H1 (cell line): ENCODE results near the gene TEX44. TPM values are rescaled to one million over a fixed set of nuclear protein-coding genes. Genes with fewer than 3 reads are reported as not detected.
A peak's percentile ranks its signal among the peaks of the same experiment; 100 is the strongest.

ENCODE experiments used
- CTCF ChIA-PET: fragments of 300-600 bp; sonication (Branson Sonifier 250); formaldehyde crosslinking; loops from one replicate; lab custom pipeline; 2021; ENCODE audit not compliant: partially characterized antibody; lab: Charles Lee
- POLR2A ChIA-PET: fragments of 300-600 bp; sonication (Branson Sonifier 250); formaldehyde crosslinking; loops from one replicate; lab custom pipeline; 2021; ENCODE audit warnings: inconsistent platforms; ENCODE audit not compliant: partially characterized antibody; lab: Charles Lee
- DNase-seq, 2 experiments: peaks; one replicate each; pipeline versions ENCODE4 v3.0.0 to v3.0.0-alpha.2; 2010 to 2022; ENCODE audit warnings: low spot score in 2 of 2, low read depth in 1 of 2, mixed read lengths in 1 of 2
- FAIRE-seq: peaks from 2 replicates; lab custom pipeline; 2011; peaks lifted over from hg19 to GRCh38; lab: Jason Lieb, UNC
- H2AFZ ChIP-seq: 2 replicates; pipeline ENCODE4 v1.8.1; 2012; ENCODE audit warnings: low read length, inconsistent platforms
- H2AK5ac ChIP-seq: 2 replicates; pipeline ENCODE4 v1.6.1; 2013; ENCODE audit warnings: low read depth, low read length
- H2BK120ac ChIP-seq: replicated peaks from 2 replicates; pipeline ENCODE3; 2013; ENCODE audit warnings: low read depth, low read length, inconsistent platforms
- H2BK12ac ChIP-seq: 2 replicates; pipeline ENCODE4 v1.6.1; 2013; ENCODE audit warnings: low read depth, low read length
- H2BK15ac ChIP-seq: 2 replicates; pipeline ENCODE4 v1.6.1; 2013; ENCODE audit warnings: low read length
- H2BK20ac ChIP-seq: 2 replicates; pipeline ENCODE4 v1.6.1; 2013; ENCODE audit warnings: low read length
- H2BK5ac ChIP-seq: 2 replicates; pipeline ENCODE4 v1.6.1; 2013; ENCODE audit warnings: low read depth, low read length
- H3K14ac ChIP-seq: 2 replicates; pipeline ENCODE4 v1.6.1; 2013; ENCODE audit warnings: inconsistent platforms; ENCODE audit not compliant: insufficient read length
- H3K18ac ChIP-seq: 2 replicates; pipeline ENCODE4 v1.6.1; 2013; ENCODE audit warnings: low read length; ENCODE audit errors: extremely low read depth
- H3K23ac ChIP-seq: 2 replicates; pipeline ENCODE4 v1.6.1; 2013; ENCODE audit warnings: inconsistent platforms; ENCODE audit not compliant: insufficient read length
- H3K23me2 ChIP-seq: 2 replicates; pipeline ENCODE4 v1.6.1; 2013; ENCODE audit warnings: low read depth, low read length
- H3K27ac ChIP-seq: 2 replicates; pipeline ENCODE4 v1.6.1; 2011; ENCODE audit warnings: low read depth, low read length, inconsistent platforms
- H3K27me3 ChIP-seq, 4 experiments: replicated peaks in 1 of 4; 1 replicate in 1 of 4; 2 replicates in 3 of 4; pipeline versions ENCODE4 v1.6.1 to v1.8.1; 2011 to 2013; ENCODE audit warnings: low read length in 3 of 4, mild to moderate bottlenecking in 3 of 4, inconsistent platforms in 2 of 4, mixed read lengths in 2 of 4, moderate library complexity in 1 of 4; ENCODE audit not compliant: control insufficient read depth in 3 of 4, insufficient read depth in 3 of 4; ENCODE audit errors: extremely low read depth in 1 of 4
- H3K36me3 ChIP-seq, 4 experiments: 2 replicates each; pipeline versions ENCODE4 v1.6.1 to v1.8.1; 2011 to 2013; ENCODE audit warnings: mild to moderate bottlenecking in 4 of 4, low read length in 3 of 4, moderate library complexity in 2 of 4, control low read depth in 1 of 4, inconsistent platforms in 1 of 4; ENCODE audit not compliant: insufficient read depth in 4 of 4, control insufficient read depth in 2 of 4
- H3K4ac ChIP-seq: replicated peaks from 2 replicates; pipeline ENCODE3; 2013; ENCODE audit warnings: low read length, low read depth, mixed read lengths, inconsistent platforms; ENCODE audit not compliant: insufficient read length
- H3K4me1 ChIP-seq, 4 experiments: replicated peaks in 1 of 4; 1 replicate in 1 of 4; 2 replicates in 3 of 4; pipeline versions ENCODE4 v1.6.1 to v1.8.1; 2011 to 2013; ENCODE audit warnings: low read length in 3 of 4, inconsistent platforms in 2 of 4, mixed read lengths in 1 of 4; ENCODE audit not compliant: insufficient read depth in 4 of 4, control insufficient read depth in 3 of 4
- H3K4me2 ChIP-seq, 2 experiments: 2 replicates each; pipeline versions ENCODE4 v1.6.1 to v1.8.1; 2011 to 2013; ENCODE audit warnings: low read depth in 2 of 2, low read length in 2 of 2, control low read depth in 1 of 2, inconsistent platforms in 1 of 2, mild to moderate bottlenecking in 1 of 2; ENCODE audit not compliant: insufficient read depth in 1 of 2
- H3K4me3 ChIP-seq, 4 experiments: fragments of 200-600, 300-600 bp in 1 of 4; sonication (generic), shearing (Covaris generic), sonication (Bioruptor Twin) in 1 of 4; 2 replicates each; pipeline versions ENCODE4 v1.5.1 to v1.8.1; 2011 to 2016; ENCODE audit warnings: low read length in 4 of 4, low read depth in 3 of 4, control low read depth in 2 of 4, inconsistent platforms in 2 of 4, mild to moderate bottlenecking in 2 of 4, mixed read lengths in 1 of 4, moderate library complexity in 1 of 4; ENCODE audit not compliant: insufficient read depth in 2 of 4; ENCODE audit errors: extremely low read depth in 1 of 4
- H3K56ac ChIP-seq: replicated peaks from 2 replicates; pipeline ENCODE3; 2013; ENCODE audit warnings: low read depth, mild to moderate bottlenecking, mixed read lengths, low read length, inconsistent platforms; ENCODE audit not compliant: insufficient read length
- H3K79me1 ChIP-seq: 2 replicates; pipeline ENCODE4 v1.6.1; 2013; ENCODE audit warnings: low read depth, low read length, control low read depth
- H3K79me2 ChIP-seq, 2 experiments: 2 replicates each; pipeline versions ENCODE4 v1.6.1 to v1.8.1; 2012 to 2013; ENCODE audit warnings: low read length in 2 of 2, mild to moderate bottlenecking in 2 of 2, inconsistent platforms in 1 of 2; ENCODE audit not compliant: insufficient read depth in 2 of 2, control insufficient read depth in 1 of 2
- H3K9ac ChIP-seq, 4 experiments: replicated peaks in 1 of 4; 1 replicate in 1 of 4; 2 replicates in 3 of 4; pipeline versions ENCODE4 v1.6.1 to v1.8.1; 2011 to 2013; ENCODE audit warnings: low read depth in 3 of 4, low read length in 3 of 4, control low read depth in 2 of 4, mild to moderate bottlenecking in 2 of 4, moderate library complexity in 2 of 4, inconsistent platforms in 1 of 4; ENCODE audit errors: extremely low read depth in 1 of 4
- H3K9me3 ChIP-seq, 2 experiments: 2 replicates each; pipeline versions ENCODE4 v1.6.1 to v1.8.1; 2012 to 2013; ENCODE audit warnings: mild to moderate bottlenecking in 2 of 2, moderate library complexity in 2 of 2, control low read depth in 1 of 2, inconsistent platforms in 1 of 2, low read depth in 1 of 2, low read length in 1 of 2, mixed read lengths in 1 of 2; ENCODE audit not compliant: insufficient read depth in 2 of 2
- H4K20me1 ChIP-seq, 2 experiments: replicated peaks in 1 of 2; 2 replicates each; pipeline versions ENCODE3 to v1.8.1; 2011 to 2013; ENCODE audit warnings: inconsistent platforms in 2 of 2, low read length in 2 of 2, mild to moderate bottlenecking in 1 of 2; ENCODE audit not compliant: insufficient read depth in 2 of 2, control insufficient read depth in 1 of 2
- H4K5ac ChIP-seq: 2 replicates; pipeline ENCODE4 v1.6.1; 2013; ENCODE audit warnings: low read length, low read depth, mixed read lengths, inconsistent platforms; ENCODE audit not compliant: insufficient read length
- H4K8ac ChIP-seq: 2 replicates; pipeline ENCODE4 v1.8.0; 2013; ENCODE audit warnings: mild to moderate bottlenecking, moderate library complexity, low read length, inconsistent platforms; ENCODE audit not compliant: insufficient read depth; ENCODE audit errors: extremely low read depth
- H4K91ac ChIP-seq: replicated peaks from 2 replicates; pipeline ENCODE3; 2013; ENCODE audit warnings: low read length, mixed read lengths, inconsistent platforms; ENCODE audit not compliant: insufficient read length
- SIX5 ChIP-seq: IDR thresholded peaks from 2 replicates; pipeline ENCODE4 v1.6.1; 2011; ENCODE audit warnings: mild to moderate bottlenecking, low read depth, low read length
- WGBS, 2 experiments: shearing (Covaris generic) in 1 of 2; methylation state at CpG; one replicate each; pipeline versions ENCODE4 v1.1.6 to v1.1.7; 2013 to 2015; ENCODE audit warnings: low lambda C conversion rate in 2 of 2, mixed read lengths in 2 of 2, inconsistent platforms in 1 of 2, low coverage in 1 of 2, missing lambda C conversion rate in 1 of 2; ENCODE audit not compliant: insufficient replicate concordance in 2 of 2, insufficient coverage in 1 of 2, insufficient read length in 1 of 2; ENCODE audit errors: extremely low coverage in 1 of 2, missing lambda C conversion rate in 1 of 2; 5-methylcytosine and 5-hydroxymethylcytosine counted together
- polyA plus RNA-seq, 7 experiments: library from polyadenylated mRNA; depleted of rRNA in 3 of 7; stranded (reverse) in 5 of 7; unstranded in 2 of 7; fragments of >200 nt in 5 of 7; fragments of 200-250 nt in 2 of 7; gene quantifications; 1 replicate in 5 of 7; 2 replicates in 1 of 7; 4 replicates in 1 of 7; pipeline versions ENCODE4 v1.2.1 to v1.2.3, GENCODE V29; 2011 to 2013; ENCODE audit warnings: missing spikeins in 2 of 7, mixed read lengths in 2 of 7
- total RNA-seq: library from RNA; stranded (reverse); fragmentation: NEBNext Ultra II Directional; extraction: Animal tissue kit (Norgen Biotek cat#: 25700); gene quantifications from 2 replicates; pipeline ENCODE4 v1.2.1, GENCODE V29; 2021

TEX44 gene
- total and polyA plus RNA-seq, 2 of the 8 experiments (the other 6 are each of a cell fraction or from before 2014, with no cell fraction given), result not detected

- Histone ChIP-seq H2BK5ac (no peak overlapping the region), H3K79me1 (no peaks in the 10 kb centered on the region), H3K18ac (no peak overlapping the region; the same call in 1 of the 2 replicates), H3K4ac (no peak overlapping the region), H3K4me3 (no peak overlapping the region), H2BK120ac (no peak overlapping the region), H3K4me1 (peaks cover 0 to 17% (median 8%) of the 10 kb centered on the region in 4 experiments; a peak in 6 of 7 replicates), H2AK5ac (0 out of 2 replicates have a peak overlapping the region, but pooled peaks have one; percentile 19), H3K9ac (no peak overlapping the region), H4K5ac (no peak overlapping the region), H2AFZ (no peak overlapping the region), H3K27me3 (no peaks in the 10 kb centered on the region), H2BK15ac (no peak overlapping the region), H3K9me3 (peaks cover 3 to 14% of the 10 kb centered on the region in 2 experiments; a peak in 2 of 4 replicates), H2BK20ac (peak overlapping the region; percentile 32; the same call in 1 of the 2 replicates), H3K36me3 (no peaks in the 10 kb centered on the region), H3K23me2 (no peaks in the 10 kb centered on the region; the same call in 1 of the 2 replicates), H3K23ac (no peak overlapping the region), H3K79me2 (no peaks in the 10 kb centered on the region), H2BK12ac (no peak overlapping the region), H3K56ac (no peak overlapping the region), H3K27ac (no peak overlapping the region), H4K20me1 (no peaks in the 10 kb centered on the region), H4K8ac (no peak overlapping the region), H3K4me2 (no peak overlapping the region), H3K14ac (no peak overlapping the region), H4K91ac (no peak overlapping the region)
- ChIA-PET POLR2A (interaction anchor here (1.0 to 2.5 kb wide), 2 partner anchors 26 to 106 kb away, joined by 4 to 6 read pairs; no protein-coding TSS in a partner anchor), CTCF (interaction anchor here (0.8 to 16.1 kb wide), 5 partner anchors 26 to 137 kb away, joined by 3 to 368 read pairs (median 66); partner anchors contain the start of gene TEX44)
- DNase-seq (no peak), FAIRE-seq (no peak)
- TF ChIP-seq SIX5, result no peak
- 97% methylated on average over 3 of the region's 3 CpGs; no CpG with 5 or more reads in 1 of the 2 experiments for WGBS, 2 experiments
These were observed 25.5 kb upstream of the TEX44 start for GRCh38 chr2:231567159-231567558.
